Neural progenitor cell (in vitro differentiated cells): ENCODE data around the gene RANGAP1.

Source experiments
- EZH2 ChIP-seq: fragments of 200-600 bp; sonication (generic); IDR thresholded peaks from 2 replicates; pipeline ENCODE4 v1.6.1; 2017; ENCODE audit warnings: antibody characterized with exemption, mild to moderate bottlenecking, moderate library complexity
- EZH2phosphoT487 ChIP-seq: fragments of 200-600 bp; sonication (generic); IDR thresholded peaks from 2 replicates; pipeline ENCODE4 v1.6.1; 2017; ENCODE audit warnings: antibody characterized with exemption
- TF ChIP-seq, protein P1 (sequence below): fragments of 200-600 bp; sonication (generic); IDR thresholded peaks from 2 replicates; pipeline ENCODE4 v1.5.1; 2017; ENCODE audit warnings: antibody characterized with exemption, mild to moderate bottlenecking

DNA sequence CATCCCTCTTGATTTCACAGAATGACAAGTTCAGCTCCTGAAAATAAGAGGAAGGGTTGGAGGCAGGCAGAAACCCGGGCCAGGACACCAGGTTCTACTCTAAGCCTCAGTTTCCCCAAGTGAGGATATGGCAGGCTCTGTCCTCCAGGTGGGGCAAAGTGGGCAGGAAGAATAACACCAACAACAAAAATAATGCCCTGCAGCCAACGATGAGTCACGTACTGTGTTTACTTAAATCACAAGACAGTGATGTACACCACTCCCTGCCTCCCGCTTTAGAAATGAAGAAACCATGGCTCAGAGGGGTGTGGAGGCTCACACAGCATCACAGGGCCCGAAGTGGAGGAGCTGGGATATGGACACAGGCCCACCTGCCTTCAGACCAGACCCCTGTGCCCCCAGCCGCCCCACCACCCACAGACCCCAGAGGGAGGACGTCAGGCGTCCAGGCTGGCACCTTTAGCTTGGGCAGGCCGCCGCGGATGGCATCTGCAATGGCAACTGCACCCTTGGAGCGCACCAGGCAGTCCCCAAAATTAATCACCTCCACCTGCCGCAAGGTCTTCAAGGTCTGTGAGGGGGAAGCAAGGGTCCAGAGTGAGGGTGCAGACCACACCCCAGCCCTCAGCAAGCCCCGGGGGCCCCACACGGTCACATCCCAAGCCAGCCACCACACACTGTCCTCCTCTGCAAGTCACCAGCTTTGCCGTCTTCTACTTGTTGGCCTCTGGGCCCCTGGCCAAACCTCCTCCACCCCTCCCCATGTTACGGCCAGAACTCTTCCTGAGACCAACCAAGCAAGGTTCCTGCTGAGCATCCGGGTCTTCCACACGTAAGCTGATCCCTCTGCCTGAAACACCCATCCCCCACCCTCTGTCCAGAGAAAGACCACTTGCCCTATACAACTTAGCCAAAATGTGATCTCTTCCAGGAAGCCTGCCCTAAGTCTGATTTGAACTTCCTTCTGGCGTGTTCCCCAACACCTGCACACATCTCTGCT is 29.4 kb downstream of the RANGAP1 start:
- TF ChIP-seq, protein P1, sequence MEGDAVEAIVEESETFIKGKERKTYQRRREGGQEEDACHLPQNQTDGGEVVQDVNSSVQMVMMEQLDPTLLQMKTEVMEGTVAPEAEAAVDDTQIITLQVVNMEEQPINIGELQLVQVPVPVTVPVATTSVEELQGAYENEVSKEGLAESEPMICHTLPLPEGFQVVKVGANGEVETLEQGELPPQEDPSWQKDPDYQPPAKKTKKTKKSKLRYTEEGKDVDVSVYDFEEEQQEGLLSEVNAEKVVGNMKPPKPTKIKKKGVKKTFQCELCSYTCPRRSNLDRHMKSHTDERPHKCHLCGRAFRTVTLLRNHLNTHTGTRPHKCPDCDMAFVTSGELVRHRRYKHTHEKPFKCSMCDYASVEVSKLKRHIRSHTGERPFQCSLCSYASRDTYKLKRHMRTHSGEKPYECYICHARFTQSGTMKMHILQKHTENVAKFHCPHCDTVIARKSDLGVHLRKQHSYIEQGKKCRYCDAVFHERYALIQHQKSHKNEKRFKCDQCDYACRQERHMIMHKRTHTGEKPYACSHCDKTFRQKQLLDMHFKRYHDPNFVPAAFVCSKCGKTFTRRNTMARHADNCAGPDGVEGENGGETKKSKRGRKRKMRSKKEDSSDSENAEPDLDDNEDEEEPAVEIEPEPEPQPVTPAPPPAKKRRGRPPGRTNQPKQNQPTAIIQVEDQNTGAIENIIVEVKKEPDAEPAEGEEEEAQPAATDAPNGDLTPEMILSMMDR, result no peak
- TF ChIP-seq EZH2phosphoT487 (no peak), EZH2 (no peak)
